GM10266 (cell line): Measurements from ENCODE around the gene GOLPH3.

Experiments
- DNase-seq: peaks from one replicate; pipeline ENCODE4 v3.0.0; 2012; ENCODE audit errors: extremely low spot score
- CTCF ChIP-seq: IDR thresholded peaks from 2 replicates; pipeline ENCODE4 v1.5.1; 2012; ENCODE audit warnings: mild to moderate bottlenecking, low read depth; ENCODE audit not compliant: control insufficient read depth, insufficient read depth; ENCODE audit errors: missing control alignments

Gene GOLPH3

GRCh38 chr5:32206053-32206452, 31.9 kb upstream of the GOLPH3 start:
- no peak for TF ChIP-seq CTCF
- no peak for DNase-seq

- DNase-seq, result no peak
Measured at GRCh38 chr5:32202394-32202793, 28.3 kb upstream of the GOLPH3 start.

GRCh38 chr5:32201122-32201753, 27.1 kb upstream of the GOLPH3 start:
- TF ChIP-seq CTCF, result no peak
- DNase-seq, result no peak

More at GRCh38 chr5:32202394-32202793, 28.3 kb upstream of the GOLPH3 start:
- no peak for TF ChIP-seq CTCF

- DNase-seq, result no peak
- no peak for TF ChIP-seq CTCF
Measured at GRCh38 chr5:32197032-32197431, 22.9 kb upstream of the GOLPH3 start.

GRCh38 chr5:32195265-32195664, 21.1 kb upstream of the GOLPH3 start:
- no peak for DNase-seq
- no peak for TF ChIP-seq CTCF

GRCh38 chr5:32193591-32193990, 19.5 kb upstream of the GOLPH3 start:
- no peak for DNase-seq
- TF ChIP-seq CTCF, result no peak

- no peak for TF ChIP-seq CTCF
- no peak for DNase-seq
Measured at GRCh38 chr5:32190095-32190494, 16.0 kb upstream of the GOLPH3 start.
